Measurements from ENCODE around the gene ANP32A. TPM values are rescaled to one million over a fixed set of nuclear protein-coding genes. Genes with fewer than 3 reads are reported as not detected.

The ANP32A gene
- total RNA-seq, 2 experiments from 2014 or later, result 174 to 177 TPM

GRCh38 chr15:68817304-68818065, 3.2 kb downstream of the ANP32A start:
- H3K27me3 Mint-ChIP-seq, result no peaks in the 10 kb centered on the region
- peak overlapping the region; percentile 88 for H3K4me3 Mint-ChIP-seq
- ATAC-seq (ENCODE audit: low read depth), result peak; percentile 43
- peak overlapping the region; percentile 96 for H3K27ac Mint-ChIP-seq
- DNase-seq, result peak; percentile 83
- POLR2A ChIA-PET, result interaction anchor here (0.8 to 9.3 kb wide), 9 partner anchors 9 to 343 kb away, joined by 3 to 95 read pairs (median 3); partner anchors contain the start of gene GLCE
- peaks cover 9% of the 10 kb centered on the region for H3K36me3 Mint-ChIP-seq
- H3K4me1 Mint-ChIP-seq, result peaks cover 38% of the 10 kb centered on the region
- H3K9me3 Mint-ChIP-seq, result no peaks in the 10 kb centered on the region

GRCh38 chr15:68816795-68817303, 3.8 kb downstream of the ANP32A start:
- H3K36me3 Mint-ChIP-seq, result peaks cover 9% of the 10 kb centered on the region
- H3K4me1 Mint-ChIP-seq, result peaks cover 38% of the 10 kb centered on the region
- peak; percentile 1 for ATAC-seq (ENCODE audit: low read depth)
- H3K27me3 Mint-ChIP-seq, result no peaks in the 10 kb centered on the region
- H3K4me3 Mint-ChIP-seq, result peak overlapping the region; percentile 88
- H3K27ac Mint-ChIP-seq, result peak overlapping the region; percentile 96
- DNase-seq, result no peak
- H3K9me3 Mint-ChIP-seq, result no peaks in the 10 kb centered on the region
- POLR2A ChIA-PET, result interaction anchor here (0.9 to 9.3 kb wide), 5 partner anchors 8 to 33 kb away, joined by 3 to 95 read pairs (median 9); no protein-coding TSS in a partner anchor

- ATAC-seq (ENCODE audit: low read depth) (no peak), DNase-seq (no peak)
- peaks cover 36% of the 10 kb centered on the region for H3K4me1 Mint-ChIP-seq
- H3K4me3 Mint-ChIP-seq, result peak overlapping the region; percentile 88
- POLR2A ChIA-PET, result interaction anchor here (0.8 to 9.3 kb wide), 4 partner anchors 12 to 32 kb away, joined by 3 to 95 read pairs (median 10); no protein-coding TSS in a partner anchor
- H3K9me3 Mint-ChIP-seq, result no peaks in the 10 kb centered on the region
- H3K36me3 Mint-ChIP-seq, result peaks cover 9% of the 10 kb centered on the region
- no peaks in the 10 kb centered on the region for H3K27me3 Mint-ChIP-seq
- peak overlapping the region; percentile 96 for H3K27ac Mint-ChIP-seq
These were observed 4.5 kb downstream of the ANP32A start for GRCh38 chr15:68816158-68816557.

GRCh38 chr15:68815598-68815997, 5.1 kb downstream of the ANP32A start:
- H3K9me3 Mint-ChIP-seq, result no peaks in the 10 kb centered on the region
- H3K36me3 Mint-ChIP-seq, result peaks cover 9% of the 10 kb centered on the region
- peak overlapping the region; percentile 96 for H3K27ac Mint-ChIP-seq
- no peaks in the 10 kb centered on the region for H3K27me3 Mint-ChIP-seq
- POLR2A ChIA-PET, result interaction anchor here (0.8 to 9.3 kb wide), 3 partner anchors 11 to 22 kb away, joined by 3 to 95 read pairs (median 3); no protein-coding TSS in a partner anchor
- ATAC-seq (ENCODE audit: low read depth) (no peak), DNase-seq (no peak)
- H3K4me1 Mint-ChIP-seq, result peaks cover 39% of the 10 kb centered on the region
- peak overlapping the region; percentile 88 for H3K4me3 Mint-ChIP-seq

- no peaks in the 10 kb centered on the region for H3K27me3 Mint-ChIP-seq
- peak overlapping the region; percentile 10 for H3K27ac Mint-ChIP-seq
- H3K36me3 Mint-ChIP-seq, result peaks cover 16% of the 10 kb centered on the region
- peaks cover 48% of the 10 kb centered on the region for H3K4me1 Mint-ChIP-seq
- H3K9me3 Mint-ChIP-seq, result no peaks in the 10 kb centered on the region
- ATAC-seq (ENCODE audit: low read depth), result no peak
- H3K4me3 Mint-ChIP-seq, result no peak overlapping the region
- POLR2A ChIA-PET, result interaction anchor here (0.9 to 9.3 kb wide), 2 partner anchors 14 to 21 kb away, joined by 3 to 95 read pairs; no protein-coding TSS in a partner anchor
- no peak for DNase-seq
These were observed 6.1 kb downstream of the ANP32A start for GRCh38 chr15:68814596-68814995.

GRCh38 chr15:68812597-68813431, 7.9 kb downstream of the ANP32A start:
- H3K27ac Mint-ChIP-seq, result no peak overlapping the region
- DNase-seq (no peak), ATAC-seq (ENCODE audit: low read depth) (no peak)
- H3K36me3 Mint-ChIP-seq, result peaks cover 18% of the 10 kb centered on the region
- H3K27me3 Mint-ChIP-seq, result no peaks in the 10 kb centered on the region
- H3K4me3 Mint-ChIP-seq, result no peak overlapping the region
- H3K9me3 Mint-ChIP-seq, result no peaks in the 10 kb centered on the region
- POLR2A ChIA-PET, result interaction anchor here (9.3 kb wide), 1 partner anchor 19 kb away, joined by 95 read pairs; no protein-coding TSS in a partner anchor
- peaks cover 56% of the 10 kb centered on the region for H3K4me1 Mint-ChIP-seq

GRCh38 chr15:68812069-68812468, 8.6 kb downstream of the ANP32A start:
- DNase-seq (no peak), ATAC-seq (ENCODE audit: low read depth) (no peak)
- Mint-ChIP-seq H3K4me3 (no peak overlapping the region), H3K4me1 (peaks cover 56% of the 10 kb centered on the region), H3K27ac (no peak overlapping the region), H3K27me3 (no peaks in the 10 kb centered on the region), H3K36me3 (peaks cover 18% of the 10 kb centered on the region), H3K9me3 (no peaks in the 10 kb centered on the region)
- POLR2A ChIA-PET, result interaction anchor here (1.2 to 1.3 kb wide), 2 partner anchors 17 to 22 kb away, joined by 3 read pairs; no protein-coding TSS in a partner anchor

- Mint-ChIP-seq H3K27ac (no peak overlapping the region), H3K27me3 (no peaks in the 10 kb centered on the region), H3K4me3 (no peak overlapping the region), H3K9me3 (no peaks in the 10 kb centered on the region), H3K36me3 (peaks cover 18% of the 10 kb centered on the region), H3K4me1 (peaks cover 41% of the 10 kb centered on the region)
- DNase-seq, result no peak
- POLR2A ChIA-PET, result interaction anchor here (1.1 kb wide), 1 partner anchor 8 kb away, joined by 3 read pairs; no protein-coding TSS in a partner anchor
- ATAC-seq (ENCODE audit: low read depth), result no peak
These were observed 11.2 kb downstream of the ANP32A start for GRCh38 chr15:68809517-68809916.

- POLR2A ChIA-PET, result interaction anchor here (1.1 kb wide), 1 partner anchor 8 kb away, joined by 3 read pairs; no protein-coding TSS in a partner anchor
- Mint-ChIP-seq H3K4me1 (peaks cover 41% of the 10 kb centered on the region), H3K27me3 (no peaks in the 10 kb centered on the region), H3K27ac (no peak overlapping the region), H3K4me3 (no peak overlapping the region), H3K9me3 (no peaks in the 10 kb centered on the region), H3K36me3 (peaks cover 18% of the 10 kb centered on the region)
- ATAC-seq (ENCODE audit: low read depth), result no peak
- DNase-seq, result no peak
These were observed 11.9 kb downstream of the ANP32A start for GRCh38 chr15:68808770-68809169.

GRCh38 chr15:68808091-68808490, 12.6 kb downstream of the ANP32A start:
- POLR2A ChIA-PET, result interaction anchor here (1.1 kb wide), 1 partner anchor 9 kb away, joined by 3 read pairs; no protein-coding TSS in a partner anchor
- Mint-ChIP-seq H3K27me3 (no peaks in the 10 kb centered on the region), H3K27ac (no peak overlapping the region), H3K36me3 (peaks cover 15% of the 10 kb centered on the region), H3K9me3 (no peaks in the 10 kb centered on the region), H3K4me1 (peaks cover 37% of the 10 kb centered on the region), H3K4me3 (no peak overlapping the region)
- no peak for ATAC-seq (ENCODE audit: low read depth)
- DNase-seq, result no peak

GRCh38 chr15:68807249-68807648, 13.4 kb downstream of the ANP32A start:
- Mint-ChIP-seq H3K9me3 (no peaks in the 10 kb centered on the region), H3K27ac (peak overlapping the region; percentile 39), H3K4me1 (peaks cover 34% of the 10 kb centered on the region), H3K27me3 (no peaks in the 10 kb centered on the region), H3K36me3 (peaks cover 15% of the 10 kb centered on the region), H3K4me3 (no peak overlapping the region)
- no peak for DNase-seq
- ATAC-seq (ENCODE audit: low read depth), result no peak
- POLR2A ChIA-PET, result interaction anchor here (1.0 kb wide), 1 partner anchor 9 kb away, joined by 5 read pairs; no protein-coding TSS in a partner anchor

- Mint-ChIP-seq H3K4me3 (no peak overlapping the region), H3K36me3 (peaks cover 15% of the 10 kb centered on the region), H3K4me1 (peaks cover 39% of the 10 kb centered on the region), H3K9me3 (no peaks in the 10 kb centered on the region), H3K27ac (no peak overlapping the region), H3K27me3 (no peaks in the 10 kb centered on the region)
- ATAC-seq (ENCODE audit: low read depth), result no peak
- no peak for DNase-seq
- POLR2A ChIA-PET, result interaction anchor here (1.0 kb wide), 1 partner anchor 8 kb away, joined by 5 read pairs; no protein-coding TSS in a partner anchor
These were observed 14.3 kb downstream of the ANP32A start for GRCh38 chr15:68806220-68807060.
